ENCODE results near the gene FCRL1.

- TF ChIP-seq CTCF (IDR thresholded peaks at IDR 0.05) (no peak), POLR2A (IDR thresholded peaks at IDR 0.05) (no peak), EP300 (IDR thresholded peaks at IDR 0.05) (no peak)
Measured at GRCh38 chr1:157819896-157820295, at the start of gene FCRL1.

All from tibial nerve (tissue), 4 donors.